Ramos (cell line): ENCODE results near the gene MVB12B.

Experiments used
- in situ Hi-C: fragments of 300-500 bp; cut with MboI; formaldehyde crosslinking; loops from one replicate; pipeline ENCODE4 v1.14.3; 2022; ENCODE audit warnings: low sequenced_read_pairs; ENCODE audit not compliant: unreplicated experiment

Gene MVB12B

GRCh38 chr9:126328407-126328806 is 1.8 kb downstream of the MVB12B start:
- in situ Hi-C loops, result no loop called here

DNA sequence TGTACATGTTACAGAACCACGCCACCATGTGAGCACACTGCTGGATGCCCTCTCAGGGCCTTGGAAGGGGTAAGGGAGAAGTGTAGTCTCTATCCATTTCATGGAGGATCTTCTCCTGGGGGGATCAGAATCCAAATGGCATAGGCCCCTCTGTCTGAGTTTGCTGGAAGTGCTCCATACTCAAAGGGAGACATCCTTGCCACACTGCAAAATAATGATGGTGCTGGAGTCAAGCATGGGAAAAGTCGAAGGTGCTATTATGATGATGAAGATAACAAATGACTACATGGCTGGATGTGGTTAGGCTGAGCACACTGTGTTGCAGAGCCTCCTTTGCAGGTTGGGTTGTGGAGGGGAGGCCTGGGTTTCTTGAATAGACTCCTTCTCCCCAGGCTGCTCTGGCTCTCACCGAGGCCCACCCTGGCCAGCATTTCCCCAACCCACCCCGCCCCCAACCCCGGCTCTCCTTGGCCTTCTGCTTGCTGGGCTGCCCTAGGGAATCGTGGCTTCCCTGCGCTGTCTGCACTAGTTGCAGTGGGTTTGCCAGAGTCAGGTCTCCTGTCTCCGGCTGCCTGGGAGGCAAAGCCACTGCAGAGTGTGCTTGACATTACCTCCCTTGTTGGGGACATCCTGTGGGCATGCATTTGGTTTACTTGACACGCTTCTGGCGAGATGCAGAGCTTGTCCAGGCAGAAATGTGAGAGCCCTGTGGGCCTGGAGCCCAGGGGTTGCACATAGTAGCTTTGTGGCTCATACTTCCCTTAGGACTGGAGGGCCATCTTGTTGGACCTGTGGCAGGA is 3.0 kb downstream of the MVB12B start:
- in situ Hi-C loops, result no loop called here

DNA sequence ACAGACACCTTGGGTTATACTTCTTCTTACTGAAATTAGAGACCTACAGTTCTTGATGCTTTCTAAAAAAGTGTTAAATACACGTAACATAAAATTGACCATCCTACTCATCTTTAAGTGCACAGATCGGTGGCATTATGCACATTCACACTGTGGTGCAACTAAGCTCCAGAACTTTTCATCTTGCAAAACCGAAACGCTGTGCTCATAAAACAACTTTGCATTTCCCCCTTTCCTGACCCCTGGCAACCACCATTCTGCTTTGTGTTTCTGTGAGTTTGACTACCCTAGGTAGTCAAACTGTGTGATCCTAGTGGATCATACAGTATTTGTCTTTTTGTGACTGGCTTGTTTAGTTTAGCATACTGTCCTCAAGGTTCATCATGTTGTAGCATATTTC is 3.9 kb downstream of the MVB12B start:
- in situ Hi-C loops, result no loop called here

- in situ Hi-C loops, result no loop called here
These were observed 5.5 kb downstream of the MVB12B start for GRCh38 chr9:126331964-126332748.

- in situ Hi-C loops, result no loop called here
These were observed 8.3 kb downstream of the MVB12B start for GRCh38 chr9:126334721-126335621.

GRCh38 chr9:126335837-126336735 is 9.5 kb downstream of the MVB12B start:
- in situ Hi-C loops, result no loop called here

DNA sequence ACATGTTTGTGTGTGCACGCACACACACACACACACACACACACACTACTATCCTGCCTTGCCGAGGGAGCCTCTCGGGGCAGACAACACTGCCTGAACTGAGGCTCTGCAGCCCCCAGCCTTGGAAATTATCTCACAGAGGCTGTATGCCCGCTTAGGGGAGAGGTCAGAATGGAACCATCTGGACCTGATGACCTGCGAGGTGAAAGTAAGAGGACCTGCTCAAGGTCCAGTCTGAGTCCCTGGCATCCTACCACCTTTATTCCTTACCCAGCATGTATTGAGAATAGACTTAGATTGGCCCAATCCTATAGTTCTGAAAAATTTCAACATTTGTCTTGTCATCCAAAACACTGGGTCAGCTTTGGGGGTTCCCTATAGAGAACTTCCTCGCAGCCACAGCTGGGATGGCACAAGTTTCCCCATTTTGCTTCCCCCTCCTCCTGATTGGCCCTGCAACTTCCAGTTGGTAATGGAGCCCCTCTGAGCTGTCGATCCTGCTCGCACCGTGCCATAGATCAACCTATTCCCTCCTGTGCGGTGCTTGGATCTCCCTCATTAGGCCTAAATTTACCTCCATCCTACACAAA is 10.2 kb downstream of the MVB12B start:
- in situ Hi-C loops, result no loop called here

DNA sequence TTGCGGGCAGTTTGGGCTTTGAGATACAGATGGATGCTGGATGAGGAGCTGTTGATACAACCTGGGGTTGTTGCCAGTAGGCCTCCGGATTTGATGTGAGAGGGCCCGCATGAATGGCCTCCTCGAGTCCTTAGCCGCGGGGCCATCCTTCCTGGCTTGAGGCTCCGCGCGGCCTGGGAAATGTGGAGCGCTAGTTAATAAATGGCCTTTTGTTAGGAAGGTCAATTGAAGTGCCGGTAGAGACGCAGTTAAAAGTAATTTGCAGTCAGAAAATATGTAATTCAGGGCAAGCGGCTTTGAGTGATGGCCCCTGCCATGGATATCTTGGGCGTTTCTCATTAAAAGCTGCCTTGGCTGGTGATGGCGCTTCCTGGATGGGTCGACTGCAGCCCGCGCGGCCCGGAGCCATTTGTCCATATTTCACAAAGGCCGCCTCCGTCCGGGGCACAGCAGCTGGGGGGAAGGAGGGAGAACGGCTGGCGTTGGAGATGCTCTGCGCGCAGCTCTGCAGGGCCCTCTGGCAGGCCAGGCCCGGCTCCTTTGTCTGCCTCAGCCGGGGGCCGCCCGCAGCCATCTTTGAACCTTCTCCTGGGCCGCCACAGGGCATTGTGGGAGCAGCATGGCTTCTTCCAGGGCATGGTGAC is 11.2 kb downstream of the MVB12B start:
- in situ Hi-C loops, result no loop called here

DNA sequence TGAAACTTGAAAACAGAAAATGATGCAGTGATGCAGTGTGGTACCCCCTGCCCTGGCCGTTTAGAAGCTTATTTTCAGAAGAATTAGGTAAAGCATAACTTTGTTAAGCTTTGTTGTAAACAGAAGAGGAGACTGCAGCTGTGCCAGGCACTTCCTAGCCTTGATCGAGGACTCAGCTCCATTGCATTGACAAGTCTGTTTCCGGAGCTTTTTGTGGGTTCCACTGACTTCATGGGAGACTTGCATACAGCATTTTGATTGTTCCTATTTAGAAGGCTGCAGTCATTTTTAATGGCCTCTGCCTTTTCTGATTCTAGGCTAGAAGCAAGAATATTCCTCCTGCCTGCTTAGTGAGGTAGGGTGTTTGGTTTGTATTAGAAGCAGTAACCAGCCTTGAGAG is 12.3 kb downstream of the MVB12B start:
- in situ Hi-C loops, result no loop called here

- in situ Hi-C loops, result no loop called here
These were observed 14.8 kb downstream of the MVB12B start for GRCh38 chr9:126341426-126341825.

DNA sequence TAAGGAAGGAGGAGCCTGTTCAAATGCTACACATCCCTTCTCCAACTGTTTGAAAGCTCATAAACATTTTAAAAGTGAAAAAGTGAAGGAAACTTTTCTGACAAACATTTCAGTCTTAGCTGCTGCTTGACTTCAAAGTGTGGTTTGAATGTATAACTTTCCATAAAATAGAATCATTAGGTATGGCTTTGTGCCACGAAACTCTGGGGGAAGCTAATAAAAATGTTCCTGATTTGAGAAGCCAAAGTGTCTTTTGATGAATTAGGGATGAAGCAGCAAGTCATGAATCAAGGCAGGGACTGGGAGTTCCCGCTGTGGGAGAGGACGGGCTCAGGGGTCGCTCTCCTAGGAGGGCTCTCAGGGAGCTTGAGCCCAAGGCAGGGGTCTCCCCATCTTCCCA is 15.3 kb downstream of the MVB12B start:
- in situ Hi-C loops, result no loop called here

DNA sequence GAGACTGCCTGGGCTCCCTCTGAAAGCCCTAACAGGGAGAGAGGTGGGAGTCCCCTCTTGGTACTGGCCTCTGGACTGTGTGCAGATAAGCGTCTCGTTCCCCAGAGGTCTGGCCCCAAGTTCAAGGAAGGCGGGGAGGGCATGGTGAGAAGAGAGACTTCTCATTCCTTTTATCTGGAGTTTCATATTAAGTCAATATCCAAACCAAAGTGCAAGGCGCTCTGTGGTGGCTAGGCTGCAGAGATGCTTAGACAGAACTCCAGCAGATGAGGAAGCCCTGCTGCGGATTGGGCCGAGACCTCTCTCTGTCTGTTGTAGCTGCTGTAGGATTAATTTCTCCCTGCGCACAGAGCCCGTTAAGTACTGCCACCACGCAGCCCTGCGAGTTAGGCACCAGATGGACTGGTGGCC is 16.0 kb downstream of the MVB12B start:
- in situ Hi-C loops, result no loop called here

DNA sequence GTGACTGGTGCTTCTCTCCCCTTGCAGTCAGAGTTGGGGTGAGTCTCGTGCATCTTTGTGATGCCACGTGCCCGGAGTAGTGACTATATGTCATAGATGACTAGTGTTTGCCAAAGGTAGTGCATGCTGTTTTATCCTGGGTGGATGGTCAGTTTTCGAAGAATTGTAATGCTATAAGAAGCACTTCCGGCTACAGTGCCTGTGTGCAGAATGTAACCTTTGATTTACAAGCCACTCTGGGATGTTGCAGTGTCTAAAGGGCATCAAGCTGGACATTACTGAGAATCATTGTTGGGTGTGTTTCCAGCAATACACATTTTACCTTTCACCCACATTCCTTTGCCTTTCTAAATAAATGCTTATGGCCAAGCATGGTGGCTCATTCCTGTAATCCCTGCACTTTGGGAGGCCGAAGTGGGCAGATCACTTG is 16.7 kb downstream of the MVB12B start:
- in situ Hi-C loops, result no loop called here

GRCh38 chr9:126346031-126346430 is 19.4 kb downstream of the MVB12B start:
- in situ Hi-C loops, result no loop called here

DNA sequence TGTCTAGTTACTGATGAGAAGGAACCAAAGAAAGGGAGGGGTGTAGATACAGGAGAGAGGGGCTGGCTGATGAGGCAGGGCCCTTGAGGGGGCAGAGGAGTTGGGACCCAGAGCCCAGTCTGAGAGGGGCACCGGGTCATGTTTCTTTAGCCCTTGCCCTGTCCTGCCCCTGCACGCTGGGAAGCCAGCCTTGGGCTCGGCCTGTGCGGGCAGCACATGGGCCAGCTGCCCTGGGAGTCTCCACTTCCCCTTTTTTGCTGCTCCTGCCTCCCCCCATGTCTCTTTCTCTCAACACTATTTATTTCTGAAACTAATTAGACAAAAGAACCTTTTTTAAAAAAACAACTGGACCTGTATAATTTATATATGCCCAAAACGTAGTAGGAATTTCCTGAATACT is 20.5 kb downstream of the MVB12B start:
- in situ Hi-C loops, result no loop called here

DNA sequence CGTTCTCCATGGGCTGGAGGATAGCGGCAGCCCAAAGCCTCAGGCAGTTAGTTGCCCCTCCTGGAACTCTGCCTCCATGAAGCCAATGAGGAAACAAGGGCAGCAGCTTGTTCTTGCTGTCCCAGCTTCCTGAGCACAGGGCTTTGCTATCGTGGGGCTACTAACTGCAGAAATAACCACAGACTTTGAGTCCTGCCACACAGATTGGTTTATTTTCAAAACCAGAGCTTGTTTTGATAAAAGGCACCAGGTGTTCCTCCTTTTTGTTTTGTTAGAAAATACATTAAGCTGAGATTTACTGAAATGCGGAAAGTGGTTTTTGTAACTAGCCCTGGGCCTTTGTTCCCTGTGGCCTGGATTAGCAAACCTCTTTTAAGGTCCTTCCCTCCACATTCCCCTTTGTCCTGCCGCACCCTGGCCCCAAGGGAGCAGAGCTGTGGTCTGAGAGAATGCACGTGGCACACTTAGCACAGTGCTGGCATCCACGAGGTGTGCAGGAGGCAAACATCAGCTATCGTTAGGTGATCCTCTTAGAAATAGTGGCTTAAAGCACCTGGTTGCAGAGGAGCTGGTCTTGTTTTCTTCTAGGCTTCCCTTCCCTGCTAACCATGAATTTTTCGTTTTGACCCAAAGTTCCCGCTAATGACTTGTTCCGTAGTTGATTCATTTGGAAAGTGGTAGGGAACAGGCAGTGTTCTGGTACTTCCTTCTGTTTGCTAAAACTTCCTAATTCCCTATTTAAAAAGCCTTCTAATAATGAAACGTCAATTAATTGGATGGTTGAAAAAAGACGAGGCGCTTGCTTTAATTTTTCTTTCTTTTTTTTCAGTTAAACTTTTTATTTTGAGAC is 21.5 kb downstream of the MVB12B start:
- in situ Hi-C loops, result no loop called here

DNA sequence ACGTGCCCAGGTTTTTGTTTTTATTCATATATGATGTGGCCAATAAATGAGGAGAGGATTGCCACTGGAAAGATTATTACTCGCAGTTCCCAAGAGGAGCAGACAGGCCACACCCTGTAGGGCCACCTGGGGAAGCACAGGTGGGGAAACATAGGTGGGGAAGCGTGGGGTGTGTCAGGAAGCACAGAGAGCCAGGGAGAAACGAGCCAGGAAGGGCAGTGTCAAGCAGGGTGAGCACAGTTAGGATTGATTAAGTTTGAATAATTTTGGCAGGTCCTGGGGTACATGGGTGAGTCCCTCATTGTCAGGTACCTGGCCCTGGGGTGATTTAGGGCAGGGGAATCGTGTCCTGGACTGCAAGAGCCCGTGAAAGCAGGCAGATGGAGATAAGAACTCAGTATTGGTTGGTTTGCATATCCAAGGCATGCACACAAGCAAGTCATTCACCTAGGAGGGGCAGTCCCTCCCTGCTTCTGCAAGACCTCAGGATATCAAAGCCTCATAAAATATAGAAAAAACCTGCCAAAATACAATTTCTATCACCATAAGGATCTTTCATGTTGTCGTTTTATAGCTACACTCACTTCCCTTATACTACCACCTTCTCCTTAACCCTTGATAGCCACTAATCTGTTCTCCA is 22.4 kb downstream of the MVB12B start:
- in situ Hi-C loops, result no loop called here
